MCF 10A (cell line): ENCODE results near the gene CEP83. TPM values are rescaled to one million over a fixed set of nuclear protein-coding genes. Genes with fewer than 3 reads are reported as not detected.

ENCODE experiments used
- BruUV-seq: library from RNA; stranded (reverse); fragments of 400-500 nt; replicated peaks from 2 replicates; lab custom pipeline; 2021; lab: Mats Ljungman, UMichigan
- CTCF ChIA-PET: fragments of 300-600 bp; sonication (Branson Sonifier 250); formaldehyde crosslinking; extraction: SDS; loops from one replicate; lab custom pipeline; 2021; ENCODE audit warnings: antibody characterized with exemption, inconsistent platforms; lab: Yijun Ruan, JAX
- POLR2A ChIA-PET: fragments of 300-600, 350-650 bp; sonication (Branson Sonifier 250); formaldehyde crosslinking; extraction: SDS; loops from one replicate; lab custom pipeline; 2020; ENCODE audit warnings: antibody characterized with exemption, inconsistent platforms; lab: Yijun Ruan, JAX
- DNase-seq: peaks from one replicate; pipeline ENCODE4 v3.0.0-alpha.2; 2018; ENCODE audit not compliant: unreplicated experiment
- H3K27ac Mint-ChIP-seq: one replicate; pipeline ENCODE4 v1.8.0; 2022; ENCODE audit warnings: mild to moderate bottlenecking, low read depth, mixed read lengths; ENCODE audit not compliant: unreplicated experiment
- H3K27me3 Mint-ChIP-seq: one replicate; pipeline ENCODE4 v1.8.0; 2022; ENCODE audit warnings: mixed read lengths; ENCODE audit not compliant: insufficient read depth, unreplicated experiment
- H3K36me3 Mint-ChIP-seq: one replicate; pipeline ENCODE4 v1.8.0; 2022; ENCODE audit warnings: mild to moderate bottlenecking, moderate library complexity, mixed read lengths; ENCODE audit not compliant: insufficient read depth, unreplicated experiment
- H3K4me1 Mint-ChIP-seq: one replicate; pipeline ENCODE4 v1.8.0; 2022; ENCODE audit warnings: mixed read lengths; ENCODE audit not compliant: insufficient read depth, unreplicated experiment
- H3K4me3 Mint-ChIP-seq: one replicate; pipeline ENCODE4 v1.8.0; 2022; ENCODE audit warnings: mild to moderate bottlenecking, moderate library complexity, mixed read lengths; ENCODE audit not compliant: unreplicated experiment
- H3K9me3 Mint-ChIP-seq: one replicate; pipeline ENCODE4 v1.8.0; 2022; ENCODE audit warnings: mixed read lengths; ENCODE audit not compliant: unreplicated experiment
- CTCF ChIP-seq: fragments of 200-600 bp; IDR thresholded peaks from one replicate; pipeline ENCODE4 v1.8.0; 2022; ENCODE audit warnings: antibody characterized with exemption, mild to moderate bottlenecking; ENCODE audit not compliant: unreplicated experiment
- intact Hi-C: fragments of 100-400 bp; cut with micrococcal nuclease; formaldehyde crosslinking; loops from 2 replicates; pipeline ENCODE4 v1.14.1; 2022
- total RNA-seq: library from RNA; stranded (reverse); gene quantifications from 2 replicates; pipeline ENCODE4 v1.2.3, GENCODE V29; 2022

Gene CEP83
- total RNA-seq, 1 experiment from 2014 or later, result 28.1 TPM

GRCh38 chr12:94265539-94265938, 194.1 kb downstream of the CEP83 start:
- intact Hi-C loops, result loop anchor here (10.0 kb wide), 1 partner anchor 131 kb away; no protein-coding TSS in a partner anchor
- no peak for TF ChIP-seq CTCF
- Mint-ChIP-seq H3K9me3 (no peaks in the 10 kb centered on the region), H3K4me1 (peaks cover 13% of the 10 kb centered on the region), H3K27me3 (no peaks in the 10 kb centered on the region), H3K27ac (no peak overlapping the region), H3K36me3 (peaks cover 6% of the 10 kb centered on the region), H3K4me3 (no peak overlapping the region)
- DNase-seq, result no peak
- BruUV-seq, result no TSS peak
- ChIA-PET CTCF (interaction anchor here (1.1 kb wide), 1 partner anchor 131 kb away, joined by 3 read pairs; no protein-coding TSS in a partner anchor), POLR2A (no interaction called here)

- Mint-ChIP-seq H3K4me3 (no peak overlapping the region), H3K36me3 (peaks cover 6% of the 10 kb centered on the region), H3K9me3 (no peaks in the 10 kb centered on the region), H3K4me1 (peaks cover 13% of the 10 kb centered on the region), H3K27ac (no peak overlapping the region), H3K27me3 (no peaks in the 10 kb centered on the region)
- CTCF ChIA-PET, result no interaction called here
- no TSS peak for BruUV-seq
- no peak for DNase-seq
- intact Hi-C loops, result loop anchor here (10.0 kb wide), 1 partner anchor 130 kb away; no protein-coding TSS in a partner anchor
- TF ChIP-seq CTCF, result no peak
- POLR2A ChIA-PET, result no interaction called here
These were observed 194.8 kb downstream of the CEP83 start for GRCh38 chr12:94264736-94265485.

GRCh38 chr12:94263905-94264561, 195.6 kb downstream of the CEP83 start:
- intact Hi-C loops, result loop anchor here (10.0 kb wide), 1 partner anchor 129 kb away; no protein-coding TSS in a partner anchor
- no TSS peak for BruUV-seq
- Mint-ChIP-seq H3K27me3 (no peaks in the 10 kb centered on the region), H3K9me3 (no peaks in the 10 kb centered on the region), H3K36me3 (peaks cover 6% of the 10 kb centered on the region), H3K4me3 (no peak overlapping the region), H3K27ac (no peak overlapping the region), H3K4me1 (peaks cover 13% of the 10 kb centered on the region)
- ChIA-PET CTCF (no interaction called here), POLR2A (interaction anchor here (0.7 kb wide), 1 partner anchor 444 kb away, joined by 4 read pairs; no protein-coding TSS in a partner anchor)
- DNase-seq, result no peak
- no peak for TF ChIP-seq CTCF
